ENCODE results near the gene UTP14A.

UTP14A gene

DNA sequence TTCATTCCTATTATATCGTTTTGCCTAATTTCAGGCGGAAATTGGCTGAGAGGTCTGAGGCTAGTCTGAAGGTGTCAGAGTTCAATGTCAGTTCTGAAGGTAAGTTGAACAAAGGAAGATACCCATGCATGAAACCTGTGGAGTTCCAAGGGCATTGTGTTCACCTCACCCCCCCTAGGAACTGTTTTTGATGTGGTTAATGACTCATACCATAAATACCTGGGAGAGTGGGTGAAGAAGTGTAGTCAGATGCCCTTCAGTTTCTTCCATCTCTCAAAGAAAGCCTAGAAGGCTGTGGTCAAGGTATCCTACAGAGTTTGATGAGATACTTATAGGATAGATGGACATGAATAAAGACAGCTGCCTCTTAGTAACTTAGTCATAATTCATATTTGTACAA, 2.7 kb downstream of the UTP14A start:
- Histone ChIP-seq H3K4me2 (ENCODE audit: low read length) (no peak overlapping the region), H3K4me3 (ENCODE audit: low read length) (no peak overlapping the region), H3K9me2 (replicated peaks; ENCODE audit: control insufficient read depth, low read length) (no peaks in the 10 kb centered on the region), H3K36me3 (ENCODE audit: control insufficient read depth, low read length) (peaks cover 51% of the 10 kb centered on the region), H3K27me3 (ENCODE audit: control insufficient read depth, low read length) (no peaks in the 10 kb centered on the region), H3K79me2 (ENCODE audit: control insufficient read depth, low read length) (peaks cover 28% of the 10 kb centered on the region), H3F3A (ENCODE audit: control insufficient read depth, insufficient read depth) (no peaks in the 10 kb centered on the region), H3K4me1 (ENCODE audit: control insufficient read depth, low read length) (0 out of 2 replicates have a peak, but pooled peaks cover 3% of the 10 kb centered on the region), H4K20me1 (ENCODE audit: control insufficient read depth, insufficient read depth, low read depth, low read length) (no peaks in the 10 kb centered on the region), H3K9me3 (ENCODE audit: control insufficient read depth, insufficient read depth, low read length) (no peaks in the 10 kb centered on the region), H3K27ac (ENCODE audit: low read depth, low read length) (no peak overlapping the region)
- no peak for TF ChIP-seq EZH2phosphoT487 (IDR thresholded peaks at IDR 0.05; ENCODE audit: borderline replicate concordance, low read length)
- TF ChIP-seq, protein P1, sequence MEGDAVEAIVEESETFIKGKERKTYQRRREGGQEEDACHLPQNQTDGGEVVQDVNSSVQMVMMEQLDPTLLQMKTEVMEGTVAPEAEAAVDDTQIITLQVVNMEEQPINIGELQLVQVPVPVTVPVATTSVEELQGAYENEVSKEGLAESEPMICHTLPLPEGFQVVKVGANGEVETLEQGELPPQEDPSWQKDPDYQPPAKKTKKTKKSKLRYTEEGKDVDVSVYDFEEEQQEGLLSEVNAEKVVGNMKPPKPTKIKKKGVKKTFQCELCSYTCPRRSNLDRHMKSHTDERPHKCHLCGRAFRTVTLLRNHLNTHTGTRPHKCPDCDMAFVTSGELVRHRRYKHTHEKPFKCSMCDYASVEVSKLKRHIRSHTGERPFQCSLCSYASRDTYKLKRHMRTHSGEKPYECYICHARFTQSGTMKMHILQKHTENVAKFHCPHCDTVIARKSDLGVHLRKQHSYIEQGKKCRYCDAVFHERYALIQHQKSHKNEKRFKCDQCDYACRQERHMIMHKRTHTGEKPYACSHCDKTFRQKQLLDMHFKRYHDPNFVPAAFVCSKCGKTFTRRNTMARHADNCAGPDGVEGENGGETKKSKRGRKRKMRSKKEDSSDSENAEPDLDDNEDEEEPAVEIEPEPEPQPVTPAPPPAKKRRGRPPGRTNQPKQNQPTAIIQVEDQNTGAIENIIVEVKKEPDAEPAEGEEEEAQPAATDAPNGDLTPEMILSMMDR (IDR thresholded peaks at IDR 0.05; ENCODE audit: low read depth, low read length, poor library complexity, severe bottlenecking) = no peak

DNA sequence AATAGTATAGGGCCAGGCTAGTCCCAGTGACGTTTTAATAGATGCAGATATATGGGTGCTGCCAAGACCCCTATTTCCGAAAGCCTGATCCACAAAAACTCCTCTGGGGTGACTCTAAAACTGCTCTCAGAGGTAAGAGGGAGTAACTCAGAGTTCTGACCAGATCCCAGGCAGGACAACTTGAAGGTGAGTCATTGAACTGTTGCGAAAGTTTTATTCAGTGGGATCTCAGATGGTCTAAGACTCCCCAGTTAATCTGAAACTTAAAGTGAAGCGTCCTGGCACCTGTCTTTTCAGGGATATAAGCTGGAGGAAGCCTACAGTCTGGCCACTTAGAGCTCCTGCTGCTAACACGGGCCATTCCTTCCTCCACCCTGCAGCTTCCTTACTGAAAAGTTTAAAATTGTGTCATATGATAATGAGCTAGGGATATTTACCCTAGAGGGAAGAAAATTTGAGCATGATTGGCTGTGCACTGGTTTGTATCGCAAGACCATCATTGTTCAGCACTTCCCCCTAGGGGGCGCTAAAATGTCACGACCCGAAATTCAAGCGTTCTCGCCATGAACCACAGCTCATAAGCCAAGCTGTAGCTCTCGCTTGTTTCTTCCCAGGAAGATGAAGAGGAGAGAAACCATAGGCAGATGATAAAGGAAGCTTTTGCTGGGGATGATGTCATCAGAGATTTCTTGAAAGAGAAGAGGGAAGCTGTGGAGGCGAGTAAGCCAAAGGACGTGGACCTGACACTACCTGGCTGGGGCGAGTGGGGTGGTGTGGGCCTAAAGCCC, 19.5 kb downstream of the UTP14A start:
- Histone ChIP-seq H3F3A (ENCODE audit: control insufficient read depth, insufficient read depth) (peaks cover 15% of the 10 kb centered on the region), H3K36me3 (ENCODE audit: control insufficient read depth, low read length) (peaks cover 61% of the 10 kb centered on the region), H3K27me3 (ENCODE audit: control insufficient read depth, low read length) (no peaks in the 10 kb centered on the region), H3K9me3 (ENCODE audit: control insufficient read depth, insufficient read depth, low read length) (no peaks in the 10 kb centered on the region), H3K4me3 (ENCODE audit: low read length) (no peak overlapping the region), H3K79me2 (ENCODE audit: control insufficient read depth, low read length) (no peaks in the 10 kb centered on the region), H4K20me1 (ENCODE audit: control insufficient read depth, insufficient read depth, low read depth, low read length) (no peaks in the 10 kb centered on the region), H3K27ac (ENCODE audit: low read depth, low read length) (no peak overlapping the region), H3K9me2 (replicated peaks; ENCODE audit: control insufficient read depth, low read length) (no peaks in the 10 kb centered on the region), H3K4me2 (ENCODE audit: low read length) (no peak overlapping the region), H3K4me1 (ENCODE audit: control insufficient read depth, low read length) (0 out of 2 replicates have a peak, but pooled peaks cover 2% of the 10 kb centered on the region)
- TF ChIP-seq, protein P1 (IDR thresholded peaks at IDR 0.05; ENCODE audit: low read depth, low read length, poor library complexity, severe bottlenecking) = peak; percentile 65
- TF ChIP-seq EZH2phosphoT487 (IDR thresholded peaks at IDR 0.05; ENCODE audit: borderline replicate concordance, low read length) = no peak

DNA sequence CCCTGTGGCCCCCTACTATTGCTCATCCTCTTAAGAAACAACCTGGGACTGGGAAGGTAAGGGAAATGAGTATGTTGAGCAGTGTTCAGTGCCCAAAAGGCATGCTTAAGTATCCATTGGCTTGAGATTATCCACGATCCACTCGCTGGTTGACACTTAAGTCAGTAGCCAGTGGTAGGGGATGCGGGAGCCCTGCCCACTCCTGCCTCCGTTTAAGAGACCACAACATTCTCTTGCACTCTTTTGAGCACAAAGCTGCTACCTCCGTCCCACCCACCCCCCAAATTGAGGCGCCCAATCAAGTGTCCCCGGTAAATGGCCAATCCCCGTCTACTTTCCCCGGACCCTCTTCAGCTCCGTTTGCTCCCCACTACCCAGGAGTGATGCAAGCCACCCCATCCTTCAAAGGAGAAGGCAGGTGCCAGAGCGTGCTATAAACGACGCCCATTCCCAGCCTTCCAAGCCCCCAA, 25.0 kb downstream of the UTP14A start:
- peaks cover 22% of the 10 kb centered on the region for H3F3A ChIP-seq (ENCODE audit: control insufficient read depth, insufficient read depth)
- peak overlapping the region; percentile 80 for H3K4me2 ChIP-seq (ENCODE audit: low read length)
- no peaks in the 10 kb centered on the region for H3K79me2 ChIP-seq (ENCODE audit: control insufficient read depth, low read length)
- H3K36me3 ChIP-seq (ENCODE audit: control insufficient read depth, low read length) = peaks cover 22% of the 10 kb centered on the region
- H3K27ac ChIP-seq (ENCODE audit: low read depth, low read length) = peak overlapping the region; percentile 45
- H3K4me1 ChIP-seq (ENCODE audit: control insufficient read depth, low read length) = peaks cover 8% of the 10 kb centered on the region
- no peaks in the 10 kb centered on the region for H3K9me3 ChIP-seq (ENCODE audit: control insufficient read depth, insufficient read depth, low read length)
- H3K9me2 ChIP-seq (replicated peaks; ENCODE audit: control insufficient read depth, low read length) = no peaks in the 10 kb centered on the region
- peak overlapping the region; percentile 81 for H3K4me3 ChIP-seq (ENCODE audit: low read length)
- peaks cover 12% of the 10 kb centered on the region for H3K27me3 ChIP-seq (ENCODE audit: control insufficient read depth, low read length)
- H4K20me1 ChIP-seq (ENCODE audit: control insufficient read depth, insufficient read depth, low read depth, low read length) = no peaks in the 10 kb centered on the region
- TF ChIP-seq, protein P1 (IDR thresholded peaks at IDR 0.05; ENCODE audit: low read depth, low read length, poor library complexity, severe bottlenecking) = no peak
- TF ChIP-seq EZH2phosphoT487 (IDR thresholded peaks at IDR 0.05; ENCODE audit: borderline replicate concordance, low read length) = no peak

Data from DOHH2 (cell line).